Measurements from ENCODE around the gene SRGAP2C. TPM values are rescaled to one million over a fixed set of nuclear protein-coding genes. Genes with fewer than 3 reads are reported as not detected.
"Not testable (repeated sequence)": the region's sequence is repeated elsewhere in the genome, so short reads cannot be mapped to it uniquely, and the experiment has no call there.

The SRGAP2C gene
- total RNA-seq, 3 donors from 2014 or later (not counting 1 experiment from before 2014, with no cell fraction given), result 12.0 to 24.0 (median 17.5) TPM

GRCh38 chr1:121243913-121244312 is 59.1 kb downstream of the SRGAP2C start:
- H3K27me3 Mint-ChIP-seq (ENCODE audit: low read depth in 2 of 2); H3K27ac ChIP-seq (ENCODE audit: low read length); H3K4me3 ChIP-seq (ENCODE audit: low read length); ATAC-seq; H3K27ac Mint-ChIP-seq; H3K4me1 Mint-ChIP-seq; H3K4me3 Mint-ChIP-seq; intact Hi-C loops (cut with micrococcal nuclease); H3K27me3 ChIP-seq (ENCODE audit: control insufficient read depth, insufficient read depth, low read length); H3K9me3 Mint-ChIP-seq; H3K36me3 Mint-ChIP-seq; H3K4me1 ChIP-seq (ENCODE audit: control insufficient read depth, insufficient read depth, low read length); DNase-seq; H3K36me3 ChIP-seq (ENCODE audit: control insufficient read depth, insufficient read depth, low read length); H3K9me3 ChIP-seq (ENCODE audit: control insufficient read depth, insufficient read depth, low read length): not testable (repeated sequence)
- no CpG with 5 or more reads among the region's 1 CpG for WGBS (ENCODE audit: insufficient coverage)

- H3K9me3 Mint-ChIP-seq; H3K4me1 Mint-ChIP-seq; DNase-seq; H3K27ac Mint-ChIP-seq; H3K4me3 Mint-ChIP-seq; ATAC-seq; intact Hi-C loops (cut with micrococcal nuclease); H3K36me3 ChIP-seq (ENCODE audit: control insufficient read depth, insufficient read depth, low read length); H3K27ac ChIP-seq (ENCODE audit: low read length); H3K9me3 ChIP-seq (ENCODE audit: control insufficient read depth, insufficient read depth, low read length); H3K4me1 ChIP-seq (ENCODE audit: control insufficient read depth, insufficient read depth, low read length); H3K27me3 ChIP-seq (ENCODE audit: control insufficient read depth, insufficient read depth, low read length); H3K27me3 Mint-ChIP-seq (ENCODE audit: low read depth in 2 of 2); H3K36me3 Mint-ChIP-seq; H3K4me3 ChIP-seq (ENCODE audit: low read length): not testable (repeated sequence)
- no CpG with 5 or more reads among the region's 2 CpGs for whole genome bisulfite sequencing (ENCODE audit: insufficient coverage)
These were observed 61.6 kb downstream of the SRGAP2C start for GRCh38 chr1:121246399-121246798.

DNA sequence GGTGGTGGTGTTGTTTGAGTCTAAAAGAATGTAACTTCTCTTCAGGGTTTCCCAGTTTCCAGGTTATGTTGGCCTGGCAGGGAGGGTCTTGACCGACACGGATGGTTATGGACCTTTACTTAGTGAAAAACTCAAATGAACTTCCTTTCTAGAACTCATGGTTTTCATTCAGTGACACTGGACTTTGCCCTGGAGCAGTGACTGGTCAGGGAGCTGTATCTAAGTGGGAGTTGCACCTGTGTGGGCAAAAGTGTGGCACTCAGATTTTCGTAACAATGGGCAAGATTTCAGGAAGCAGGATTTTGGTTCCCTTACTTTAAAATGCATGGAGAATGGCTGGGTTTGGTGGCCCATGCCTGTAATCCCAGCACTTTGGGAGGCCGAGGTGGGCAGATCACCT is 67.9 kb downstream of the SRGAP2C start:
- WGBS (ENCODE audit: insufficient coverage), result no CpG with 5 or more reads among the region's 4 CpGs
- H3K9me3 Mint-ChIP-seq; H3K4me3 ChIP-seq (ENCODE audit: low read length); H3K36me3 Mint-ChIP-seq; H3K27me3 ChIP-seq (ENCODE audit: control insufficient read depth, insufficient read depth, low read length); ATAC-seq; H3K36me3 ChIP-seq (ENCODE audit: control insufficient read depth, insufficient read depth, low read length); H3K27ac Mint-ChIP-seq; H3K27ac ChIP-seq (ENCODE audit: low read length); H3K9me3 ChIP-seq (ENCODE audit: control insufficient read depth, insufficient read depth, low read length); DNase-seq; H3K4me3 Mint-ChIP-seq; intact Hi-C loops (cut with micrococcal nuclease); H3K27me3 Mint-ChIP-seq (ENCODE audit: low read depth in 2 of 2); H3K4me1 ChIP-seq (ENCODE audit: control insufficient read depth, insufficient read depth, low read length); H3K4me1 Mint-ChIP-seq: not testable (repeated sequence)

DNA sequence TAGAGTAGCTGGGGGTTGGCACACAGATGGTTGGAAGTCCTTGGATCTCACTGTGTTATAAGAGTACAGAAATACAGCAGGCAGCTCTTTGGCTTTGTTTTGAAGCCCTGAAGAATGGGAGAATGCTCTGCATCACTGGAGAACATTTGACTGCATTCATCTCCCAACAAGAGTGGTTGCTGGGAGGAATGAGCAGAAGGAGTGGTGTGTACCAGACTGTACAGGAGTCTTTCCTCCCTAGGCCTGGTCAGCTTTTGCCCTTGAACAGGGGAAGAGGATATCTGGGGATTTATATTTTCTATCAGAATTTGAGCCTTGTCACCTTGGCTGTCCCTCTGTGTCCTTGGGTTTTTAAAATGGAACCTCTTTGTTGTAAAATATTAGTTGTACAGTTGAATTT is 69.8 kb downstream of the SRGAP2C start:
- H3K9me3 ChIP-seq (ENCODE audit: control insufficient read depth, insufficient read depth, low read length); H3K36me3 Mint-ChIP-seq; H3K36me3 ChIP-seq (ENCODE audit: control insufficient read depth, insufficient read depth, low read length); H3K9me3 Mint-ChIP-seq; H3K4me3 ChIP-seq (ENCODE audit: low read length); H3K27ac ChIP-seq (ENCODE audit: low read length); ATAC-seq; H3K4me3 Mint-ChIP-seq; intact Hi-C loops (cut with micrococcal nuclease); H3K4me1 Mint-ChIP-seq; H3K27ac Mint-ChIP-seq; H3K27me3 ChIP-seq (ENCODE audit: control insufficient read depth, insufficient read depth, low read length); DNase-seq; H3K4me1 ChIP-seq (ENCODE audit: control insufficient read depth, insufficient read depth, low read length); H3K27me3 Mint-ChIP-seq (ENCODE audit: low read depth in 2 of 2): not testable (repeated sequence)

GRCh38 chr1:121257632-121258031 is 72.9 kb downstream of the SRGAP2C start:
- H3K9me3 ChIP-seq (ENCODE audit: control insufficient read depth, insufficient read depth, low read length); H3K36me3 ChIP-seq (ENCODE audit: control insufficient read depth, insufficient read depth, low read length); DNase-seq; H3K9me3 Mint-ChIP-seq; ATAC-seq; H3K4me3 ChIP-seq (ENCODE audit: low read length); H3K36me3 Mint-ChIP-seq; H3K27ac ChIP-seq (ENCODE audit: low read length); intact Hi-C loops (cut with micrococcal nuclease); H3K4me3 Mint-ChIP-seq; H3K27ac Mint-ChIP-seq; H3K4me1 ChIP-seq (ENCODE audit: control insufficient read depth, insufficient read depth, low read length); H3K27me3 ChIP-seq (ENCODE audit: control insufficient read depth, insufficient read depth, low read length); H3K27me3 Mint-ChIP-seq (ENCODE audit: low read depth in 2 of 2); H3K4me1 Mint-ChIP-seq: not testable (repeated sequence)
- WGBS (ENCODE audit: insufficient coverage), result no CpG with 5 or more reads among the region's 2 CpGs

DNA sequence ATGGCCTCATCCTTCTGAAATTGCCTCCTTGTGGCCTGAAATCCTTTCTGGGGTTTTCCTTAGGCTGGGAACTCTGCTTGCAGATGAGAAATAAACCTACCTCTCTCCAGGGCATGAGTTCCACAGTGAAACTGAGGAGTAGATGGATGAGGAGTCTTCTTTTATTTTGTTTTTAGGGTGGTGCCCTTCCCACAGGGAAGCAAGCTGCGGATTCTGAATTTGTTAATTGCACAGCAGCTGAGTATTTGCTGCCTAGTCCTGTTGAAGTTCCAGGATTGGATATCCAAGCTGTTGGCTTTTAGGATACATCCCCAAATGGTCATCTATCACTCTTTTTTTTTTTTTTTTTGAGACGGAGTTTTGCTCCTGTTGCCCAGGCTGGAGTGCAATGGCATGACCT is 73.4 kb downstream of the SRGAP2C start:
- H3K4me3 ChIP-seq (ENCODE audit: low read length); H3K9me3 Mint-ChIP-seq; H3K4me3 Mint-ChIP-seq; H3K36me3 Mint-ChIP-seq; H3K27ac ChIP-seq (ENCODE audit: low read length); H3K4me1 Mint-ChIP-seq; H3K4me1 ChIP-seq (ENCODE audit: control insufficient read depth, insufficient read depth, low read length); H3K27me3 Mint-ChIP-seq (ENCODE audit: low read depth in 2 of 2); ATAC-seq; DNase-seq; intact Hi-C loops (cut with micrococcal nuclease); H3K9me3 ChIP-seq (ENCODE audit: control insufficient read depth, insufficient read depth, low read length); H3K36me3 ChIP-seq (ENCODE audit: control insufficient read depth, insufficient read depth, low read length); H3K27me3 ChIP-seq (ENCODE audit: control insufficient read depth, insufficient read depth, low read length); H3K27ac Mint-ChIP-seq: not testable (repeated sequence)
- WGBS (ENCODE audit: insufficient coverage), result no CpG with 5 or more reads among the region's 2 CpGs

- H3K27me3 Mint-ChIP-seq (ENCODE audit: low read depth in 2 of 2); H3K4me1 ChIP-seq (ENCODE audit: control insufficient read depth, insufficient read depth, low read length); H3K27me3 ChIP-seq (ENCODE audit: control insufficient read depth, insufficient read depth, low read length); intact Hi-C loops (cut with micrococcal nuclease); H3K36me3 ChIP-seq (ENCODE audit: control insufficient read depth, insufficient read depth, low read length); H3K27ac Mint-ChIP-seq; H3K4me1 Mint-ChIP-seq; H3K9me3 Mint-ChIP-seq; DNase-seq; H3K27ac ChIP-seq (ENCODE audit: low read length); H3K9me3 ChIP-seq (ENCODE audit: control insufficient read depth, insufficient read depth, low read length); ATAC-seq; H3K36me3 Mint-ChIP-seq; H3K4me3 Mint-ChIP-seq; H3K4me3 ChIP-seq (ENCODE audit: low read length): not testable (repeated sequence)
- WGBS (ENCODE audit: insufficient coverage), result 86% methylated on average over 1 of the region's 2 CpGs
These were observed 75.4 kb downstream of the SRGAP2C start for GRCh38 chr1:121260205-121260604.

GRCh38 chr1:121262163-121262562 is 77.4 kb downstream of the SRGAP2C start:
- H3K9me3 Mint-ChIP-seq; H3K36me3 Mint-ChIP-seq; H3K27me3 ChIP-seq (ENCODE audit: control insufficient read depth, insufficient read depth, low read length); H3K27me3 Mint-ChIP-seq (ENCODE audit: low read depth in 2 of 2); ATAC-seq; H3K9me3 ChIP-seq (ENCODE audit: control insufficient read depth, insufficient read depth, low read length); H3K36me3 ChIP-seq (ENCODE audit: control insufficient read depth, insufficient read depth, low read length); H3K27ac Mint-ChIP-seq; H3K4me3 Mint-ChIP-seq; H3K4me1 ChIP-seq (ENCODE audit: control insufficient read depth, insufficient read depth, low read length); intact Hi-C loops (cut with micrococcal nuclease); DNase-seq; H3K4me3 ChIP-seq (ENCODE audit: low read length); H3K27ac ChIP-seq (ENCODE audit: low read length); H3K4me1 Mint-ChIP-seq: not testable (repeated sequence)
- WGBS (ENCODE audit: insufficient coverage), result no CpG with 5 or more reads among the region's 2 CpGs
